MM.1S (cell line): ENCODE measurements around the gene MCOLN1.

Experiments used
- DNase-seq: peaks from one replicate; pipeline ENCODE4 v3.0.0-alpha.2; 2015
- H2AFZ ChIP-seq: fragments of 300-600 bp; sonication (generic); 2 replicates; pipeline ENCODE4 v1.6.0; 2016; ENCODE audit warnings: antibody characterized with exemption, low read length
- H3F3A ChIP-seq: fragments of 300-600 bp; sonication (generic); 2 replicates; pipeline ENCODE4 v1.6.1; 2016; ENCODE audit warnings: mild to moderate bottlenecking, antibody characterized with exemption, low read length, moderate library complexity, mixed read lengths; ENCODE audit not compliant: insufficient read depth
- H3K27ac ChIP-seq: fragments of 300-600 bp; sonication (generic); 2 replicates; pipeline ENCODE4 v1.5.1; 2016; ENCODE audit warnings: mild to moderate bottlenecking, low read length
- H3K27me3 ChIP-seq: fragments of 300-600 bp; sonication (generic); replicated peaks from 2 replicates; pipeline ENCODE4 v1.6.0; 2016; ENCODE audit warnings: low read length; ENCODE audit not compliant: insufficient read depth
- H3K36me3 ChIP-seq: fragments of 300-600 bp; sonication (generic); replicated peaks from 2 replicates; pipeline ENCODE4 v1.6.1; 2016; ENCODE audit warnings: mild to moderate bottlenecking, low read length, mixed read lengths; ENCODE audit not compliant: insufficient read depth
- H3K4me1 ChIP-seq: fragments of 300-600 bp; sonication (generic); 2 replicates; pipeline ENCODE4 v1.6.1; 2016; ENCODE audit warnings: low read length, mixed read lengths
- H3K4me2 ChIP-seq: fragments of 300-600 bp; sonication (generic); 2 replicates; pipeline ENCODE4 v1.6.0; 2016; ENCODE audit warnings: low read depth, low read length
- H3K4me3 ChIP-seq: fragments of 300-600 bp; sonication (generic); 2 replicates; pipeline ENCODE4 v1.5.1; 2016; ENCODE audit warnings: low read length, mixed read lengths
- H3K79me2 ChIP-seq: fragments of 300-600 bp; sonication (generic); 2 replicates; pipeline ENCODE4 v1.6.1; 2016; ENCODE audit warnings: mixed run types, low read length, mixed read lengths
- H3K9ac ChIP-seq: fragments of 300-600 bp; sonication (generic); 2 replicates; pipeline ENCODE4 v1.6.1; 2016; ENCODE audit warnings: low read length, mixed read lengths
- H3K9me2 ChIP-seq: fragments of 300-600 bp; sonication (generic); replicated peaks from 2 replicates; pipeline ENCODE4 v1.6.1; 2016; ENCODE audit warnings: mild to moderate bottlenecking, low read length, mixed read lengths; ENCODE audit not compliant: insufficient read depth
- H3K9me3 ChIP-seq: fragments of 300-600 bp; sonication (generic); replicated peaks from 2 replicates; pipeline ENCODE4 v1.6.1; 2016; ENCODE audit warnings: mild to moderate bottlenecking, low read length, mixed read lengths; ENCODE audit not compliant: insufficient read depth
- H4K20me1 ChIP-seq: fragments of 300-600 bp; sonication (generic); 2 replicates; pipeline ENCODE4 v1.6.1; 2016; ENCODE audit warnings: mild to moderate bottlenecking, low read length, moderate library complexity, mixed read lengths; ENCODE audit not compliant: insufficient read depth
- CTCF ChIP-seq: fragments of 300-600 bp; sonication (generic); IDR thresholded peaks from 2 replicates; pipeline ENCODE4 v1.5.1; 2016; ENCODE audit warnings: antibody characterized with exemption, low read length, mixed read lengths
- EZH2 ChIP-seq: fragments of 300-600 bp; sonication (generic); optimal IDR thresholded peaks from 2 replicates; pipeline ENCODE3; 2017; ENCODE audit warnings: low read depth, mild to moderate bottlenecking, antibody characterized with exemption, low read length, mixed read lengths
- EZH2phosphoT487 ChIP-seq: fragments of 300-600 bp; sonication (generic); IDR thresholded peaks from 2 replicates; pipeline ENCODE4 v1.6.1; 2018; ENCODE audit warnings: antibody characterized with exemption, low read length

MCOLN1 gene

GRCh38 chr19:7540761-7541474 is 18.5 kb downstream of the MCOLN1 start:
- peaks cover 5% of the 10 kb centered on the region for H3K4me1 ChIP-seq
- no peaks in the 10 kb centered on the region for H3K9me2 ChIP-seq
- no peak overlapping the region for H3K27ac ChIP-seq
- no peaks in the 10 kb centered on the region for H3K36me3 ChIP-seq
- H4K20me1 ChIP-seq, result no peaks in the 10 kb centered on the region
- no peaks in the 10 kb centered on the region for H3K9me3 ChIP-seq
- TF ChIP-seq EZH2phosphoT487 (no peak), EZH2 (no peak)
- no peak overlapping the region for H3K4me3 ChIP-seq
- H3K27me3 ChIP-seq, result no peaks in the 10 kb centered on the region
- H2AFZ ChIP-seq, result no peak overlapping the region
- H3K4me2 ChIP-seq, result no peak overlapping the region
- H3F3A ChIP-seq, result no peaks in the 10 kb centered on the region
- H3K79me2 ChIP-seq, result no peaks in the 10 kb centered on the region
- DNase-seq, result no peak
- no peak overlapping the region for H3K9ac ChIP-seq

GRCh38 chr19:7541475-7541824 is 19.0 kb downstream of the MCOLN1 start:
- H3K9me3 ChIP-seq, result no peaks in the 10 kb centered on the region
- no peaks in the 10 kb centered on the region for H3K79me2 ChIP-seq

GRCh38 chr19:7541828-7542443 is 19.5 kb downstream of the MCOLN1 start:
- Histone ChIP-seq H3K4me3 (no peak overlapping the region), H2AFZ (no peak overlapping the region), H4K20me1 (no peaks in the 10 kb centered on the region), H3F3A (no peaks in the 10 kb centered on the region), H3K9me2 (no peaks in the 10 kb centered on the region), H3K9ac (no peak overlapping the region), H3K27ac (no peak overlapping the region), H3K36me3 (no peaks in the 10 kb centered on the region), H3K79me2 (no peaks in the 10 kb centered on the region), H3K4me2 (no peak overlapping the region), H3K4me1 (no peaks in the 10 kb centered on the region), H3K27me3 (no peaks in the 10 kb centered on the region), H3K9me3 (no peaks in the 10 kb centered on the region)
- no peak for TF ChIP-seq EZH2
- TF ChIP-seq CTCF, result no peak
- no peak for DNase-seq

More at GRCh38 chr19:7541475-7541824, 19.0 kb downstream of the MCOLN1 start:
- no peak overlapping the region for H2AFZ ChIP-seq
- no peaks in the 10 kb centered on the region for H3K36me3 ChIP-seq
- peaks cover under 1% of the 10 kb centered on the region; the same call in 1 of the 2 replicates for H3K4me1 ChIP-seq
- no peak overlapping the region for H3K27ac ChIP-seq
- H3F3A ChIP-seq, result no peaks in the 10 kb centered on the region
- no peak overlapping the region for H3K4me3 ChIP-seq
- H3K4me2 ChIP-seq, result no peak overlapping the region
- no peak for DNase-seq
- H3K9ac ChIP-seq, result no peak overlapping the region
- no peaks in the 10 kb centered on the region for H4K20me1 ChIP-seq
- TF ChIP-seq EZH2, result no peak
- TF ChIP-seq EZH2phosphoT487, result no peak
- no peak for TF ChIP-seq CTCF
- no peaks in the 10 kb centered on the region for H3K9me2 ChIP-seq
- H3K27me3 ChIP-seq, result no peaks in the 10 kb centered on the region
